GM18868 (cell line): ENCODE data around the gene STK31.
"Not testable (repeated sequence)": the region's sequence is repeated elsewhere in the genome, so short reads cannot be mapped to it uniquely, and the experiment has no call there.

Experiments
- ATAC-seq: cut with Tn5 transposase; IDR thresholded peaks from one replicate; pipeline ENCODE4 v1.9.1; 2021; ENCODE audit warnings: mild to moderate bottlenecking, moderate library complexity; ENCODE audit not compliant: unreplicated experiment

The STK31 gene

DNA sequence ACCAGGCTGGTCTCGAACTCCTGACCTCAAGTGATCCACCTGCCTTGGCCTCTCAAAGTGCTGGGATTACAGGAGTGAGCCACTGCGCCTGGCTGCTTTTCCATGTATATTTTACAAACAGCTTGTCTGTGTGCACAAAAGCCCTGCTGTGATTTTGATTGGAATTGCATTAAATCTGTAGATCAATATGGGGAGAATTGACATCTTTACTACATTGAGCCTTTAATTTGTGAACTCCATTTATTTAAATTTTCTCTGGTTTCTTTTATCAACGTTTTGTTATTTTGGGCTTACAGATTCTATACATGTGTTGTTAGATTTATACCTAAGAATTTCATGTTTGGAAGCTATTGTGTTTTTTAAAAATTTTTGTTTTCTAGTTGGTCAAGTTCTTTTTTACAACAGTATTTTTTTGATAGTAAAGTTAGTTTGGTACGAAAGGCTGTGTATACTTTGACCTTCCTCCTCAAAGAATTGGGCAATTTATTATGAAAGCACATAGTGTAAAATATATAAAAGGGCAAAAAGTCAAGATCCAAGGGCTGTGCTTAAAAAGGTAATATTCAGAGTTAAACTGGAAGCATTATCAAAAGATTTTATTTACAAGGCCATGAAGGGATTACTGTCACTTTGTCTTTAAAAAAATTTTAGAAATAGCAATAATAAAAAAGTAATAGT lies 92.8 kb downstream of the STK31 start:
- no peak for ATAC-seq

- ATAC-seq = no peak
Measured at GRCh38 chr7:23804707-23805106, 94.7 kb downstream of the STK31 start.

DNA sequence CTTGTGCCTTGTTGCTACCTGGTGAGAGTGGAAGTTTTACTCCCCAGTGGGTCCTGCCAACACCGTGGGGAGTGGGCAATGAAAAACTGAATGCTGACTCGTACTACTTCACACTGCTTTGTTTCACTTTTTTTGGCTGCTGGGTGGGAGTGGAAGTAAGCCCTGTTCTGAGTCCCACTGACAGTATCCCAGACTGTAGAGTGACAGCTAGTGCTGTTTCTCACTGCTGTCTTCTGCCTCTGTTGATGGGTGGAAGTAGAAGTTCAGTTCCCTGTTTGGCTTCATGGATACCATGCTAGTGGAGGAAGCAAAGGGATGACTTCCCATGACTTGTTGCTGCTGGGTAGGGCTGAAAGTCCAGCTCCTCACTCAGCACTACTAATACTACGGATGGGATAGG lies 98.4 kb downstream of the STK31 start:
- ATAC-seq = no peak

- no peak for ATAC-seq
Measured at GRCh38 chr7:23810099-23810498, 100.1 kb downstream of the STK31 start.

DNA sequence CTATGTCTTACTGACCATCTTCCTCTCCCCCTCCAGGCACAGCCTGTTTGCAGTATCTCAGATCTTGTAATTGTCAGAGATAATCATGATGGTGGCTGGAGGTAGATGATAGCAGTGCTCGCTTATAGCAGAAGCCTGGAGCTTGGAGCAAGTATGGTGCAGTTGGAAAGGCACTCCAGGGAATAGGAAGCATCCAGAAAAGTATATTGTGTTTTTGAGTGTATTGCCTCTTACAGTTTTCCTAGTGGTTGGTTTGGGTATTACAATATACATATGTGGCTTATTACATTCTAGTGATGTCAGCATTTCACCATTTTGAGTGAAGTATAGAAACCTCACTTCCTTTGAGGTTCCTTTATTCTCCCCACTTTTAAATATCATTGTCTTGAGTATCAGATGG lies 101.5 kb downstream of the STK31 start:
- no peak for ATAC-seq

DNA sequence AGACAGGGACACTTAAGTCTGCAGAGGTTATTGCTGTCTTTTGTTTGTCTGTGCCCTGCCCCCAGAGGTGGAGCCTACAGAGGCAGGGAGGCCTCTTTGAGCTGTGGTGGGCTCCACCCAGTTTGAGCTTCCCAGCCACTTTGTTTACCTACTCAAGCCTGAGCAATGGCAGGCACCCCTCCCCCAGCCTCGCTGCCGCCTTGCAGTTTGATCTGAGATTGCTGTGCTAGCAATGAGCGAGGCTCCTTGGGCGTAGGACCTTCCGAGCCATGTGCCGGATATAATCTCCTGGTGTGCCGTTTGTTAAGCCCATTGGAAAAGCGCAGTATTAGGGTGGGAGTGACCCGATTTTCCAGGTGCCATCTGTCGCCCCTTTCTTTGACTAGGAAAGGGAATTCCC lies 118.1 kb downstream of the STK31 start:
- ATAC-seq = not testable (repeated sequence)

DNA sequence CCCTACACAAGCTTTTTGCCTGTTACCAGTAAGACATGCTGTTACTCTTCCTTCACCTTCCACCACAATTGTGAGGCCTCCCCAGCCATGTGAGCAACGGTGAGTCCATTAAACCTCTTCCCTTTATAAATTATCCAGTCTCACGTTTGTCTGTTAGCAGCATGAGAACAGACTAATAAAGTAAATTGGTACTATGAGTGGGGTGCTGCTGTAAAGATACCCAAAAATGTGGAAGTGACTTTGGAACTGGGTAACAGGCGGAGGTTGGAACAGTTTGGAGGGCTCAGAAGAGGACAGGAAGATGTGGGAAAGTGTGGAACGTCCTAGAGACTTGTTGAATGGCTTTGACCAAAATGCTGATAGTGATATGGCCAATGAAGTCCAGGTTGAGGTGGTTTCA lies 122.7 kb downstream of the STK31 start:
- not testable (repeated sequence) for ATAC-seq

DNA sequence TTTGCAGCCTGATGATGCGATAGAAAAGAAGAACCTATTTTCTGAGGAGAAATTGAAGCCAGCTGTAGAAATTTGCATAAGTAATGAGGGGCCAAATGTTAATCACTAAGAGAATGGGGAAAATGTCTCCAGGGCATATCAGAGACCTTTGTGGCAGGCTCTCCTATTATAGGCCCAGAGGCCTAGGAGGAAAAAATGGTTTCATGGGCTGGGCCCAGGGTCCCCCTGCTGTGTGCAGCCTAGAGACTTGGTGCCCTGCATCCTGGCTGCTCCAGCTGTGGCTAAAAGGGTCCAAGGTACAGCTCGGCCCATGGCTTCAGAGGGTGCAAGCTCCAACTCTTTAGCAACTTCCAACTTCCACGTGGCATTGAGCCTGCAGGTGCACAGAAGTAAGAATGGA lies 123.4 kb downstream of the STK31 start:
- ATAC-seq = no peak

GRCh38 chr7:23844837-23845236 lies 134.8 kb downstream of the STK31 start:
- ATAC-seq = not testable (repeated sequence)

GRCh38 chr7:23852135-23852534 lies 142.1 kb downstream of the STK31 start:
- ATAC-seq = no peak

- no peak for ATAC-seq
Measured at GRCh38 chr7:23852988-23853387, 143.0 kb downstream of the STK31 start.

DNA sequence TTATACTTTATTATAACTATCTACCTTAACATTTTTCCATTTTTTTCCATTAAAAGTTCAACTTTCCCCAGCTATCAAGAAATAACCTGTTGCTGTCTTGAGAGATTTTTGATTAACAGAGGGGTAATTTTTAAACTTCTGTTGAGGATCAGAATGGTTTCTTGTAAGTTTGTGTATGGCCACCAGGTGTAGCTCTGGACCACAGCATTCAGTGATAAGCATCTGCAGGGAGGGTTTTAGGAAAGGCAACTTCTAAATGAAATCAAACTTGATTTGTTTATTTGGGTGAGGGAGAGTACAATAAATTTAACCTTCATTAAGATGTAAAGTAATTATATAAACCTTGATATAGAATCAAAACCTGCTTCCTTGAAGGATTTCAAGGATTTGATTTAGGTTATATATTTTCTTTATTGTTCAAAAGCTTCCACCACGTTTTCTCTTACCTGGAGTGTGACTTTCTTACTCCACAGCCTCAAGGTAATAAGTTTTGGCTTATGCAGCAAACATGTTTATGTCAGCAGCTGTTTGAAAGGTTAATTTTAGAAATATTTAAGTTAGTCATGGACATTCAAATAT lies 153.3 kb downstream of the STK31 start:
- ATAC-seq = peak; percentile 64

- ATAC-seq = no peak
Measured at GRCh38 chr7:23864973-23865372, 155.0 kb downstream of the STK31 start.

- ATAC-seq = no peak
Measured at GRCh38 chr7:23873306-23873705, 163.3 kb downstream of the STK31 start.

DNA sequence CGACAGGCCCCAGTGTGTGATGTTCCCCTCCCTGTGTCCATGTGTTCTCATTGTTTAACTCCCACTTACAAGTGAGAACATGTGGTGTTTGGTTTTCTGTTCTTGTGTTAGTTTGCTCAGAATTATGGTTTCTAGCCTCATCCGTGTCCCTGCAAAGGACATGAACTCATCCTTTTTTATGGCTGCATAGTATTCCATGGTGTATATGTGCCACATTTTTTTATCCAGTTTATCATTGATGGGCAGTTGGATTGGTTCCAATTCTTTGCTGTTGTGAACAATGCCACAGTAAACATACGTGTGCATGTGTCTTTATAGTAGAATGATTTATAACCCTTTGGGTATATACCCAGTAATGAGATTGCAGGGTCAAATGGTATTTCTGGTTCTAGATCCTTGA lies 166.5 kb downstream of the STK31 start:
- ATAC-seq = not testable (repeated sequence)
